Activated naive CD8-positive, alpha-beta T cell (primary cell): Measurements from ENCODE around the gene PPP3R1.

Experiments used
- H3K27ac Mint-ChIP-seq: one replicate; pipeline ENCODE4 v1.8.0; 2021; ENCODE audit warnings: mixed read lengths
- H3K27me3 Mint-ChIP-seq: one replicate; pipeline ENCODE4 v1.8.0; 2021; ENCODE audit warnings: mixed read lengths
- H3K36me3 Mint-ChIP-seq: one replicate; pipeline ENCODE4 v1.8.0; 2021; ENCODE audit warnings: mixed read lengths
- H3K4me1 Mint-ChIP-seq: one replicate; pipeline ENCODE4 v1.8.0; 2021; ENCODE audit warnings: low read depth, mixed read lengths
- H3K4me3 Mint-ChIP-seq: one replicate; pipeline ENCODE4 v1.8.0; 2021; ENCODE audit warnings: mild to moderate bottlenecking, mixed read lengths
- H3K9me3 Mint-ChIP-seq: one replicate; pipeline ENCODE4 v1.8.0; 2021; ENCODE audit warnings: low read depth, mixed read lengths

Gene PPP3R1

DNA sequence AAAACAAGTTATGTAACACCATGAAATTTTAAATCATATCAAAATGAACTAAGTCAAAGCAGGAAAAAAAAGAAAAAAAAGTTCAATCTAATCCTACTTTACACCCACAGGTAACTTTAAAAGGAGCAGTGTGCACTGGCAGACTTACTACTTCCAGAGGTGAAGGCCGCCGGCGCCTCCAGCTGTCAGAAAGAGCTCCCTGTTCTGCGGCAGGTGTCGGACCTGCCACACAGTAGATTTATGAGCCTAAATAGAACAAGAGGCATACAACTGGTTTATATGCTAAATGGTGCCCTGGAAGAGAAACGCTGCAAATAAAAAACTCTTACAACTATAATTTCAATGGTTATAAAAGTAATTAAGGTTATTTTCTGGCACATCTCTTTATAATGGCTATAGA lies 117.8 kb downstream of the PPP3R1 start:
- no peak overlapping the region for H3K27ac Mint-ChIP-seq
- H3K36me3 Mint-ChIP-seq, result peaks cover 8% of the 10 kb centered on the region
- H3K4me1 Mint-ChIP-seq, result no peaks in the 10 kb centered on the region
- H3K9me3 Mint-ChIP-seq, result no peaks in the 10 kb centered on the region
- no peak overlapping the region for H3K4me3 Mint-ChIP-seq
- H3K27me3 Mint-ChIP-seq, result no peaks in the 10 kb centered on the region

DNA sequence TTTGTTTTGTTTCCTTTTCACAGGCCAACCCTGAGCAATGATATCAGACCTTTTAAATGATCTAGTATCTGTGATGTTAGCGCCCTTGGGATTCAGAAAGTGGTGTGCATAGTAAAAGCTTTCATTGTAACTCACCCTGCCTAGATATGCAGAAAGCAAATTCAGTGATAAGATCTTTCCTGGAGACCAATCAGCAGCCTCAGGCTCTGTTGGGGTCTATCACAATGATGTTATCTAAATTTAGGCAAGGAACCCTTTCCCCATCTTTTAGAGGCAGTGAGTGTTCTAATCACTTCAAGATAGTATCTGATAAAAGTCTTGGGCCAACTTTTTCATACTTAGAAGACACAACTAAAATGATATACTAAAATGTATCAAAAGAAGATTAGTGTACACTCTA lies 118.2 kb downstream of the PPP3R1 start:
- peaks cover 8% of the 10 kb centered on the region for H3K36me3 Mint-ChIP-seq
- H3K4me3 Mint-ChIP-seq, result no peak overlapping the region
- H3K27ac Mint-ChIP-seq, result no peak overlapping the region
- H3K27me3 Mint-ChIP-seq, result no peaks in the 10 kb centered on the region
- no peaks in the 10 kb centered on the region for H3K4me1 Mint-ChIP-seq
- H3K9me3 Mint-ChIP-seq, result no peaks in the 10 kb centered on the region
